Upper lobe of left lung (tissue), 6 donors: ENCODE results near the gene ZDHHC14. TPM values are rescaled to one million over a fixed set of nuclear protein-coding genes. Genes with fewer than 3 reads are reported as not detected.
A peak's percentile ranks its signal among the peaks of the same experiment; 100 is the strongest.

Experiments used
- ATAC-seq, 2 donors: fragments of 200-7000 bp; cut with Tn5 transposase; one replicate each; pipeline ENCODE4 v1.9.1; 2022; ENCODE audit warnings: mild to moderate bottlenecking in 2 of 2, moderate library complexity in 2 of 2; ENCODE audit not compliant: low FRiP score in 2 of 2
- DNase-seq, 2 donors: peaks; one replicate each; pipeline ENCODE4 v3.0.0-alpha.2; 2019 to 2020
- H3K27ac ChIP-seq, 4 donors: fragments of 200-600 bp; sonication (generic); one replicate each; pipeline ENCODE4 v1.5.1; 2016 to 2019
- H3K27me3 ChIP-seq, 4 donors: fragments of 200-600 bp; sonication (generic); one replicate each; pipeline ENCODE4 v1.5.1; 2017 to 2019
- H3K36me3 ChIP-seq, 4 donors: fragments of 200-600 bp; sonication (generic); one replicate each; pipeline ENCODE4 v1.5.1; 2016 to 2019
- H3K4me1 ChIP-seq, 4 donors: fragments of 200-600 bp; sonication (generic); one replicate each; pipeline ENCODE4 v1.5.1; 2018 to 2019
- H3K4me3 ChIP-seq, 4 donors: fragments of 200-600 bp; sonication (generic); one replicate each; pipeline ENCODE4 v1.5.1; 2017 to 2019; ENCODE audit warnings: mild to moderate bottlenecking in 2 of 4, moderate library complexity in 1 of 4
- H3K9me3 ChIP-seq, 4 donors: fragments of 200-600 bp; sonication (generic); one replicate each; pipeline ENCODE4 v1.5.1; 2018 to 2019
- EP300 ChIP-seq, 4 donors: sonication (generic); formaldehyde crosslinking; IDR thresholded peaks; one replicate each; pipeline ENCODE4 v1.5.1; 2017; ENCODE audit warnings: antibody characterized with exemption in 4 of 4, control low read depth in 2 of 4
- POLR2A ChIP-seq, 4 donors: fragments of 450-650 bp; IDR thresholded peaks; one replicate each; pipeline ENCODE4 v1.5.1; 2016 to 2017; ENCODE audit warnings: antibody characterized with exemption in 4 of 4, mild to moderate bottlenecking in 2 of 4
- POLR2AphosphoS5 ChIP-seq, 2 donors: sonication (generic); formaldehyde crosslinking; IDR thresholded peaks; one replicate each; pipeline ENCODE4 v1.5.1; 2017; ENCODE audit warnings: antibody characterized with exemption in 2 of 2
- WGBS, 2 donors: methylation state at CpG; one replicate each; pipeline ENCODE4 v1.1.5; 2017 to 2018; 5-methylcytosine and 5-hydroxymethylcytosine counted together
- total RNA-seq, 6 donors: library from RNA; depleted of rRNA in 4 of 6; stranded (reverse); fragments of >200 nt in 4 of 6; gene quantifications; one replicate each; pipeline versions ENCODE4 v1.1.0 to v1.2.1, GENCODE V29; 2016 to 2021
- TF ChIP-seq, protein P1 (sequence below), 6 experiments: fragments of 450-650 bp in 4 of 6; fragments of 200-600 bp in 2 of 6; sonication (generic) in 2 of 6; IDR thresholded peaks; one replicate each; pipeline ENCODE4 v1.5.1; 2016 to 2019; ENCODE audit warnings: antibody characterized with exemption in 6 of 6
- donor health status: DM: no; HTN: no; CAD: no; lungs with moderate emphysema.
- donor health status: DM: no; HTN: yes; CAD: no; lungs with severe emphysema.

ZDHHC14 gene
- total RNA-seq, 6 donors from 2014 or later, result 5.3 to 16.5 (median 9.4) TPM

DNA sequence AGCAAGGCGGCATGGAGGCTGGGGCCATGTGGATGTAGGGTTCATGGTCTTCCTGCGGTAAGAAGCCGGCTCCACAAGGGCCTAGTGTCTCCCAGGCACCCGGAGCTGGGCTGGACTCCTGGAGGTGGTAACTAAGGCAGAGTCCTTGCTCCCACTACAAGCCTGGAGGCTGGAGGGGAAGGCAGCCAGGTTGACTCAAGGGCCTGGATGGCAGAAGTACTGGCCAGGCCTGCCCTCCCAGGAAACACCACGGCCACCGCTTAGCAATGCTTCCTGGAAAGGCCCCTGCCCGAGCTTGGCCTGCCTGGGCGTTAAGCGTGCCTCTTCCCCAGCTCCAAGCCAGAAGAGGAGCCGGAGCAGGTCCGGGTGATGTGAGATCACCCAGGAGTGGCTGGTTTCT lies 182.0 kb downstream of the ZDHHC14 start:
- Histone ChIP-seq H3K9me3 (no peaks in the 10 kb centered on the region), H3K27me3 (no peaks in the 10 kb centered on the region), H3K4me3 (no peak overlapping the region), H3K36me3 (no peaks in the 10 kb centered on the region), H3K4me1 (peaks cover 0 to 6% (median 2%) of the 10 kb centered on the region in 4 donors), H3K27ac (no peak overlapping the region)
- TF ChIP-seq POLR2A (IDR thresholded peaks at IDR 0.05) (no peak), POLR2AphosphoS5 (IDR thresholded peaks at IDR 0.05) (no peak)
- peak in 1 of 2 donors; percentile 44 for DNase-seq
- WGBS, 2 donors, result 80 to 85% methylated on average over 9 to 11 of the region's 11 CpGs
- peak in 1 of 2 donors; percentile 7 for ATAC-seq

DNA sequence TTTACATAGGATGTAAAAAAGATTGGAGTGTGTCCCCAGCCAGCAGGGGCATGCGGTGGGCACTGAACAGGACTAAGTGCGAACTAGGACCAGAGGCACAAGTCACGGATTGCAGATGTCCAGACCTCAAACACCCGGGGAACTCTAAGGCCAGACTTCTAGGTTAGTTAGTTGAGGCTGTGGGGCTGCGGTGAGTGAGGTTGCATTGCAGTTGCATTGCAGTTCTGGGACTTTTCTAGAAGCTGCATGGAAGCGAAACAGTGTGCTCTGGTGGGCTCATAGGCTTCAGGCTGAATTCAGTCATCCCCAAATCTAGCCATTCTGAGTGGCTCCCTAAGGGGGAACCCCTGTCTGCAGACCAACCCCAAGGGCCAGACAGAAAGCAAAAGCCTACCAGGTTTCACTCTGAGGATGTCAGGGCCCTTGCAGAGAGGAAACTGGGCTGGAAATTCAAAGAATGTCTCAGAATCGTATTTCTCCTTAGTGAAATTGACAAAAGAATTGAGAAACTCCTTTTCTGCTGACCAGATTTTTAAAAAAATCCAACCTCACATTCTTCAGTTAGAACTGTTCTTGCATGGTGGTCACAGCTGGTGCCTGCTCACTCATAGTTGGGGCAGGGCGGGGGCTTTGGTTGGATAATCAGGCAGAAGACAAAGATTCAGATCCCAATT lies 182.8 kb downstream of the ZDHHC14 start:
- WGBS, 2 donors, result 86% methylated on average over 6 to 8 of the region's 8 CpGs
- TF ChIP-seq EP300 (IDR thresholded peaks at IDR 0.05) (no peak), POLR2A (IDR thresholded peaks at IDR 0.05) (no peak)
- H3K27ac ChIP-seq, result no peak overlapping the region

DNA sequence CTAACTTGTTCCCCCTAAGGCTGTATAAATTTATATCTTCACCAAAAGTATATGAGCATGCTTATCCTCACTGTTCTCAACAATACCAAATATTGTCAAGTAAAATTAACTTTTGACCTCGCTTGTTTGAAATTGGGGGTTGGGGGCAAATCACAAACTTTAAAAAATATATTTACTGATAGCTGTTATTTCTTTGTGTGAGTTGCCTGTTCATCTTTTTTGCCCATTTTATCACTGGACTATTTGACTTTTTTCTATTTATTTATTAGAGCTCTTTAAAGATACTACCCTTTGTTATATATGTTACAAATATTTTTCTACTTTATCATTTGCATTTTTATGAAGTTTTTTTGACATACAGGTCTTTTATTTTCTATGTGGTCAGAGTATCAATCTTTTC lies 187.7 kb downstream of the ZDHHC14 start:
- H3K4me1 ChIP-seq, result peaks cover 0 to 3% (median 0%) of the 10 kb centered on the region in 4 donors
- no peak overlapping the region for H3K27ac ChIP-seq
- ATAC-seq (no peak), DNase-seq (no peak)
- H3K9me3 ChIP-seq, result no peaks in the 10 kb centered on the region
- no peak for TF ChIP-seq POLR2A (IDR thresholded peaks at IDR 0.05)
- TF ChIP-seq EP300 (IDR thresholded peaks at IDR 0.05), result no peak
- no peak for TF ChIP-seq POLR2AphosphoS5 (IDR thresholded peaks at IDR 0.05)
- TF ChIP-seq, protein P1, sequence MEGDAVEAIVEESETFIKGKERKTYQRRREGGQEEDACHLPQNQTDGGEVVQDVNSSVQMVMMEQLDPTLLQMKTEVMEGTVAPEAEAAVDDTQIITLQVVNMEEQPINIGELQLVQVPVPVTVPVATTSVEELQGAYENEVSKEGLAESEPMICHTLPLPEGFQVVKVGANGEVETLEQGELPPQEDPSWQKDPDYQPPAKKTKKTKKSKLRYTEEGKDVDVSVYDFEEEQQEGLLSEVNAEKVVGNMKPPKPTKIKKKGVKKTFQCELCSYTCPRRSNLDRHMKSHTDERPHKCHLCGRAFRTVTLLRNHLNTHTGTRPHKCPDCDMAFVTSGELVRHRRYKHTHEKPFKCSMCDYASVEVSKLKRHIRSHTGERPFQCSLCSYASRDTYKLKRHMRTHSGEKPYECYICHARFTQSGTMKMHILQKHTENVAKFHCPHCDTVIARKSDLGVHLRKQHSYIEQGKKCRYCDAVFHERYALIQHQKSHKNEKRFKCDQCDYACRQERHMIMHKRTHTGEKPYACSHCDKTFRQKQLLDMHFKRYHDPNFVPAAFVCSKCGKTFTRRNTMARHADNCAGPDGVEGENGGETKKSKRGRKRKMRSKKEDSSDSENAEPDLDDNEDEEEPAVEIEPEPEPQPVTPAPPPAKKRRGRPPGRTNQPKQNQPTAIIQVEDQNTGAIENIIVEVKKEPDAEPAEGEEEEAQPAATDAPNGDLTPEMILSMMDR (IDR thresholded peaks at IDR 0.05), result no peak
- H3K4me3 ChIP-seq, result no peak overlapping the region
- 96% methylated on average over 1 of the region's 1 CpG for WGBS, 2 donors
- H3K36me3 ChIP-seq, result no peaks in the 10 kb centered on the region
- H3K27me3 ChIP-seq, result no peaks in the 10 kb centered on the region

More for the DNA sequence above, 182.8 kb downstream of the ZDHHC14 start:
- ATAC-seq, result no peak
- H3K27me3 ChIP-seq, result no peaks in the 10 kb centered on the region
- H3K4me1 ChIP-seq, result peaks cover 0 to 6% (median 2%) of the 10 kb centered on the region in 4 donors
- no peak for DNase-seq
- no peaks in the 10 kb centered on the region for H3K9me3 ChIP-seq
- no peaks in the 10 kb centered on the region for H3K36me3 ChIP-seq
- H3K4me3 ChIP-seq, result no peak overlapping the region

DNA sequence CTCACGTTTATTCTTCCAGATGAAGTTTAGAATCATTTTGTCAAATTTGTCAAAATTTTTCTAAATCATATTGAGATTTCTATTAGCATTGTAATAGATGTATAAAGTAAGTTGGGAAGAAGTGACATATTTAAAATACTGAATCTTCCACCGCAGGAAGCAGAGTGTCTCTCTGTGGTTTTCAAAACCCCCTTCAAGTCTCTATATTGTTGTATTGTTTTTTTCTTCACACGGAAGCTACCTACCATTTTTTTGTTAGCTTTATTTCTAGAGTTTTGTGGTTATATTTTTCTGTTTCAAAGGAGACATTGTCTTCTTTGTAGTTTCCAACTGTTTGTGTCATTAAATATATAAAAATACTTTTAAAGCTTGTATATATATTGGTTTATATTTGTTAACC lies 188.6 kb downstream of the ZDHHC14 start:
- no peaks in the 10 kb centered on the region for H3K27me3 ChIP-seq
- DNase-seq, result no peak
- H3K27ac ChIP-seq, result no peak overlapping the region
- no peak for ATAC-seq
- WGBS, 2 donors, result 51 to 54% methylated on average over 3 of the region's 3 CpGs
- H3K4me1 ChIP-seq, result peaks cover 0 to 3% (median 0%) of the 10 kb centered on the region in 4 donors
- no peaks in the 10 kb centered on the region for H3K36me3 ChIP-seq
- TF ChIP-seq, protein P1 (IDR thresholded peaks at IDR 0.05), result no peak
- TF ChIP-seq POLR2AphosphoS5 (IDR thresholded peaks at IDR 0.05), result no peak
- no peak for TF ChIP-seq EP300 (IDR thresholded peaks at IDR 0.05)
- TF ChIP-seq POLR2A (IDR thresholded peaks at IDR 0.05), result no peak
- H3K9me3 ChIP-seq, result no peaks in the 10 kb centered on the region
- H3K4me3 ChIP-seq, result no peak overlapping the region

DNA sequence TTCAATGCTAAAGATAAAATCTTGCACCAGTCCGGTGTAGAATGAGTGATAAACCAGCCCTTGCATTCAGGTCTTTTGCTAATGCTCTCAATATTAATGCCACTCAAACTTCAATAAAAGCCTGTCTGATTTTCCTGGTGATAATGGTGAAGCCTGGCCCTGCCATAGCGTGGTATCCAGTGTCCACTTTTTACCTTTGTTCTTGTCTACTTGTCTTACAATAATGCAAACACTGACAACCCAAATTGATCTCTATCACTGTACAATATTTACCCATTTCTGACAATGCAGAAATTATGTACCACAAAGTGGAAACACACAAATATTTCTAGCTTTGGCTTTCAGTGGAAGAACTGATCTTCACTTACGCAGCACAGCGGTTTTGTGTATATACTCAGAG lies 189.1 kb downstream of the ZDHHC14 start:
- no peak overlapping the region for H3K4me3 ChIP-seq
- H3K27me3 ChIP-seq, result no peaks in the 10 kb centered on the region
- no peak overlapping the region for H3K27ac ChIP-seq
- ATAC-seq (no peak), DNase-seq (no peak)
- H3K9me3 ChIP-seq, result no peaks in the 10 kb centered on the region
- WGBS, 2 donors, result 87 to 88% methylated on average over 4 of the region's 4 CpGs
- peaks cover 0 to 3% (median 0%) of the 10 kb centered on the region in 4 donors for H3K4me1 ChIP-seq
- no peak for TF ChIP-seq POLR2AphosphoS5 (IDR thresholded peaks at IDR 0.05)
- TF ChIP-seq POLR2A (IDR thresholded peaks at IDR 0.05), result no peak
- TF ChIP-seq EP300 (IDR thresholded peaks at IDR 0.05), result no peak
- TF ChIP-seq, protein P1 (IDR thresholded peaks at IDR 0.05), result no peak
- H3K36me3 ChIP-seq, result no peaks in the 10 kb centered on the region

DNA sequence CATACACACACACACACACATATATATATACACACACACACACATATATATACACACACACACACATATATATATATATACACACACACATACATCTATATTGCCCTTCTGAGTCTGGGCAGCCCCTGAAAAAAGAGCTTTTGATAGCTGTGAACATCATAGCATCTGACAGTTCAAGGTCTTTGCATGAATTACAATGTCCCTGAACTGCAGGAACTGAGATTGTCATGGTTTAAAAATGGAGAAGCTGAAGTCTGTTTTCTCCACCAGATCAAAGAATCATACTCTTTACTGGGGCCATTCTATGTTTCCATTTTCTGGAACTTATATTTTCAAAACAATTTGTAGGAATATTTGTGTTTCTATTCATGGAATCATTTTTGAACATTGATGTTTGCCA lies 189.8 kb downstream of the ZDHHC14 start:
- peaks cover 0 to 3% (median 0%) of the 10 kb centered on the region in 4 donors for H3K4me1 ChIP-seq
- ATAC-seq, result no peak
- no peaks in the 10 kb centered on the region for H3K36me3 ChIP-seq
- no peaks in the 10 kb centered on the region for H3K9me3 ChIP-seq
- no peaks in the 10 kb centered on the region for H3K27me3 ChIP-seq
- no peak overlapping the region for H3K4me3 ChIP-seq
- no peak for DNase-seq
- no peak overlapping the region for H3K27ac ChIP-seq
- TF ChIP-seq, protein P1 (IDR thresholded peaks at IDR 0.05), result no peak
- TF ChIP-seq POLR2A (IDR thresholded peaks at IDR 0.05) (no peak), POLR2AphosphoS5 (IDR thresholded peaks at IDR 0.05) (no peak), EP300 (IDR thresholded peaks at IDR 0.05) (no peak)
